HG03565 (cell line): ENCODE data around the gene SLC6A9.

ENCODE experiments used
- ATAC-seq: cut with Tn5 transposase; IDR thresholded peaks from one replicate; pipeline ENCODE4 v1.9.1; 2021; ENCODE audit warnings: mild to moderate bottlenecking, moderate library complexity; ENCODE audit not compliant: unreplicated experiment

The SLC6A9 gene

GRCh38 chr1:44008259-44008658, 23.0 kb downstream of the SLC6A9 start:
- ATAC-seq, result no peak

GRCh38 chr1:44002606-44003157, 28.6 kb downstream of the SLC6A9 start:
- ATAC-seq, result no peak

GRCh38 chr1:44002165-44002564, 29.1 kb downstream of the SLC6A9 start:
- ATAC-seq, result no peak

- no peak for ATAC-seq
Observed at GRCh38 chr1:44000122-44000665, 31.1 kb downstream of the SLC6A9 start.

GRCh38 chr1:43999455-43999854, 31.8 kb downstream of the SLC6A9 start:
- ATAC-seq, result no peak

- ATAC-seq, result no peak
Observed at GRCh38 chr1:43998000-43998378, 33.3 kb downstream of the SLC6A9 start.

- ATAC-seq, result no peak
Observed at GRCh38 chr1:43997295-43997999, 33.8 kb downstream of the SLC6A9 start.

- no peak for ATAC-seq
Observed at GRCh38 chr1:43996733-43997115, 34.5 kb downstream of the SLC6A9 start.

GRCh38 chr1:43995984-43996732, 35.1 kb downstream of the SLC6A9 start:
- no peak for ATAC-seq

- no peak for ATAC-seq
Observed at GRCh38 chr1:43994794-43995790, 36.2 kb downstream of the SLC6A9 start.

- no peak for ATAC-seq
Observed at GRCh38 chr1:43994071-43994470, 37.2 kb downstream of the SLC6A9 start.

GRCh38 chr1:43993206-43993914, 37.9 kb downstream of the SLC6A9 start:
- ATAC-seq, result no peak

GRCh38 chr1:43992232-43992995, 38.8 kb downstream of the SLC6A9 start:
- no peak for ATAC-seq

GRCh38 chr1:43991476-43992231, 39.6 kb downstream of the SLC6A9 start, which contains the start of gene CCDC24:
Gene CCDC24 (plus strand): TSS chr1:43991599. CDS start chr1:43991879, 280 bp downstream.
- no peak for ATAC-seq

GRCh38 chr1:43991200-43991475, 40.1 kb downstream of the SLC6A9 start:
- no peak for ATAC-seq

GRCh38 chr1:43990271-43991199, 40.7 kb downstream of the SLC6A9 start:
- no peak for ATAC-seq

- ATAC-seq, result no peak
Observed at GRCh38 chr1:43987159-43987902, 43.9 kb downstream of the SLC6A9 start.
